ELR (cell line): ENCODE measurements around the gene DCDC2C.

Experiments
- DNase-seq: peaks from one replicate; pipeline ENCODE4 v3.0.0-alpha.2; 2015; ENCODE audit warnings: low read depth

DCDC2C gene

DNA sequence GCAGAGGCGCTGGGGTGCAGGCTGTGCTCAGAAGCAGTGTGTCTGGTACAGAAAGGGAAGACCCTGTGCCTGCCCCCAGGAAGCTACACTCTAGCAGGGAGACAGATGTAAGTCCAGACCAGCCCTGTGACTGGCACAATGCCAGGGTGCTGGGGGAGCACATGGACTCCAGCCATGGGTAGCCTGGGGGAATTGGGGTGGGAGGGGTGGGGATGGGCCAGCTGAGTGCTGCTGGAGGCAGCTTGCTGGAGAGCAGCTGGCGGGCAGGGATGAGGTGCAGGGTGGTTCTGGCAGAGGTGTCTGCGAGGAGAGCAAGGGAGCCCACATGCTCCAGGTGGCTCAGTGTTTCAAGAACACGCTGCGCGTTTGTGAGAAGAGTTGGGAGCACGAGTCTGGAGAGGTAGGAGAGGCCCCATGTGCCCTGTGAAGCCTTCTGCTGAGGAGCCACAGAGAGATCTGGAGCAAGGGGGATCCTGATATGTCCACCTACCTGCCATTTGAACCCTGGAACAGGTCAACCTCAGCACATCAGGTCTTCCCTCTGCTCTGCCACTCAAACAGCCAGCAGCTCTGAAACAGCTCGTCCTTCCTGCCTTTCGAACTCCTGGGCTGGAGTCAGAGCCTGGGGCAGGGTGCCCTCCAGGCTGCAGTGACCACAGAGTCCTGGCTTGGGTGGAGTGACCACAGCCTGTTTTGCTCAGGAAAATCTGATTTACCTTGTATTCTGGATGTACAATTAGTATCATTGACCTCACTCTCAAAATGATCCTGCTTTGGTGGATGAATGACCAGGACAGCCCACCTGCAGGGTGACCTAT is 30.3 kb upstream of the DCDC2C start:
- no peak for DNase-seq

DNA sequence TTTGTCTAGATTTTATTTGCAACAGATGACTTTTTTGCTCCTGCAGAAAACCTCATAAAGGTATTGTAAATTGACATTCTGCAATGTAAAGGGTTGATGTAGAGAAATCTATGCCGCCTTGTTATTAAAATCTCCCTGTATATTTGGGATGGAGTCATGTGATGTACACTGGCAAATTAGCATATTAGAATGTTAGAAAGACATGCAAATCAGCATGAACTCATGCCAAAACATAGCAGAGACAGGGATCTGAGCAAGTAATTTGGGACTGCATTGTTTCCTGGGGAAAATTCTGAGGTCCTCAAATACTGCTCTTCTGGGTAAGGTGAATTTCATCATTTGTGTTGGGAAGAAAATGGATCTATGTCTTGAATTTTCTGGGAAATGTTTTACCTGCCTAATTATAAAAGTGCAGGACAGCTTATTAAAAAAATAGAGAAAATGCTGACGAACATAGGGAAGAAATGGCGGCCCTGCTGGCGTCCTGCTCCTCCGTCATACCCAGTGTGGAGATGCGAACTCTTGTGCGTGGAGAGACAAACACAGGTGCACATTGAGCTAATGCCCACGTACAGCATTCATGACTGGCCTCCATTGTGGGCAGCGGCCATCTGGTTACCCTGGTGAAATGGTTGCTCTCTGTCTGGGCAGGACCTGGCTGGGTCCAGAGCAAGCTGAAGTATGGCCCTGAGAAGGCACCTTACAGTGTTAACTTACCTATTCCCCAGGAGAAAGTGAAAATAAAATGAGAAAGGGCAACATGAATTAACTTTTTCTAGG is 29.1 kb upstream of the DCDC2C start:
- DNase-seq, result no peak

DNA sequence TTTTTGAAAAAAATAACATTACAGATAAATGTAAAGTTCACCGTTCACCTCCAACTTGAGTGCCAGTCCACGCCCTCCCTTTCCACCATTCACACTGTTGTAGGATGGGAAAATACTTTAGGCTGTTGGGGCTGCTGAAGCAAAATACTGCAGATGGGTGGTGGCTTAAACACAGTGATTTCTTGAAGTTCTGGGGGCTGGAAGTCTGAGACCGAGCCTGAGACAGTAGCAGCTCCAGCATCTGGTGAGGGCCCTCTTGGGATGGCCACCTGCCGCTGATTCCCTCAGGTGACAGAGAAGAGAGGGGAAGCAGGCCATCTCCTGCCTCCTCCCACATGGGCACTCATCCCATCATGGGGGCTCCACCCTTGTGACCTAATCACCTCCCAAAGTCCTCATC is 27.7 kb upstream of the DCDC2C start:
- no peak for DNase-seq

DNA sequence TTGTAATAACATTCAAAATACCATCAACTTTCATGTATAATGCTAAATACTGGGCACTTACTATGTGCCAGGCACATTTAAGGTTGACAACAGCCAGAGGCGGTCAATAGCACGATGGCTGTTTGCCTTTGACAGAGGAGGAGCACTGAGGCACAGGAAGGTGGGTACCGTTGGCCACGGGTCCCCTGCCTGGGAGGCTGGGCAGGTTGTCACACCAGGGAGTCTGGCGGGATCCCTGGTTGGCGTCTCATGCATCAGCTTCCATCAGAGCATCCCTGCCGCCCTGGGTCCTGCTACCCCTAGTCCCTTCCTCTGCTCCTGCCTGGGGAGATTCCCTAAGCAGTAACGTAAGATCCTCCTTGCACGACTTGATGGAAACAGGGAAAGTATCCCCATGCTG is 25.9 kb upstream of the DCDC2C start:
- no peak for DNase-seq

DNA sequence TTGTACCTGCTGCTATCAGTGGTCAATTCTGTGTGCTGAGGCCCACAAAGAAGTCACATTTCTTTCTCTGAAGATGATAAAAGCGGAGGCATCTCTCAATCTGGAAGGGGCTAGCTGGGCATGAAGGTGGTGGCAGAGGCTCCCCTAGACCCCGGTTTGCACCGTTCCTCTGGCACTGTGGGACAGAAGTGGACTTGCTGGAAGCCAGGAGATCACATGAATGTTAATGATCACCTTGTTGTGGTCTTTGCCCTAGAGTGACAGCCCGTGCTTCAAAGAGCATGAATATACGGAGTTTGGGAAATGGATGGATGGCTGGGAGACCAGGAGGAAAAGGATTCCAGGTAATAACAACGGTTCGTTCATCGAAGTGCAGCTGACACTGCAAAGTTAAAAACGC is 25.2 kb upstream of the DCDC2C start:
- no peak for DNase-seq

DNA sequence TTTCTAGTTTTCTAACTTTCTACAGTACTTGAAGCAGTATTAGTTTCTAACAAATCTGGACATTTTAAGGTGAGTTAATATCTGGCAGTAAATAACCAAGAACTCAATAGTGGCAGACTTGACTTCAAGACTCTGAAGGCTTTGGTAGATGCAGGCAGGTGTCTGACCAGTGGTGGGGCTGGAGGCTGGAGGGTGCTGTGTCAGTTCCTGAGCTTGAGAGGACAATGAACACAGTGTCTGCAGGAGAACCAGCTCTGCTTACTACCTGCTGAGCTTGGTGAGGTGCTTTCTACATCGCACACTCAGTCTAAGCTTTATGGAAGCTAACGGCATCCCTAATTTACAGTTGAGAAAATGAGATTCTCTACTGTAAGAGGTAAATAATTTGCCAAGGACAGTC is 24.2 kb upstream of the DCDC2C start:
- DNase-seq, result no peak

DNA sequence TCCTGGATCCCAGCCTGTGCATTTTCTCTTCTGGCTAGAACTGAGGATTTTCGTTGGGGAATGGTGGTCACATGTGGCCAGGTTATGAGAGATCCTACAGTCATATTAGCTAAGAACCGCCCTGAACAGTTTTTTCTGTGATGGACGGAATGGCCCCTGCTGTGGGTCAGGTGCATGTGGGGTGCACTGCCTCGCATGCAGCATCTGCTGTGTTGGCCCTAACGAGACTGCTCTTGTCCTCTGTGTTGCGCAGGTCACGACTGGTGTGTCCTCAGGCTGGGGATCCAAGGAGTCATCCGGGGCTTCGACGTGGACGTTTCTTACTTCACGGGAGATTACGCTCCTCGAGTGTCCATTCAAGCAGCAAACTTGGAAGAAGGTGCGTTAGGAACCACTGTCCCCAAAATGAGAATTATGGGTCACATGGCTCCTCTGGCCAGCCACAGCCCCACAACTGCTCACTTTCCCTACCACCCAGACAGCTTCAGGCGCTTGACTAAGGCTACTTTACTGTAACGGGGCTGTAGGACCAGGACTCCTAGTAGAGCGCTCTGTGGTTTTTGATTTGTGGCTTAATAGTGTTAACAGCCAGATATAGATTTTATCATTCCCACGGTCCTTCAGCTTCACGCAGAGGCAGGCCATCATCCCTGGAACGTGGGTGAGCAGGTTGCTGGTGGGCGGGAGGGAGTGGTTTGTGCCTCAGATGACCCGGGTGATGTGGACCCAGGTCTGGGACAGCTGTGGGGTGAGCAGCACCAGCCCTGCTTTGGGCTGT is 23.6 kb upstream of the DCDC2C start:
- no peak for DNase-seq

DNA sequence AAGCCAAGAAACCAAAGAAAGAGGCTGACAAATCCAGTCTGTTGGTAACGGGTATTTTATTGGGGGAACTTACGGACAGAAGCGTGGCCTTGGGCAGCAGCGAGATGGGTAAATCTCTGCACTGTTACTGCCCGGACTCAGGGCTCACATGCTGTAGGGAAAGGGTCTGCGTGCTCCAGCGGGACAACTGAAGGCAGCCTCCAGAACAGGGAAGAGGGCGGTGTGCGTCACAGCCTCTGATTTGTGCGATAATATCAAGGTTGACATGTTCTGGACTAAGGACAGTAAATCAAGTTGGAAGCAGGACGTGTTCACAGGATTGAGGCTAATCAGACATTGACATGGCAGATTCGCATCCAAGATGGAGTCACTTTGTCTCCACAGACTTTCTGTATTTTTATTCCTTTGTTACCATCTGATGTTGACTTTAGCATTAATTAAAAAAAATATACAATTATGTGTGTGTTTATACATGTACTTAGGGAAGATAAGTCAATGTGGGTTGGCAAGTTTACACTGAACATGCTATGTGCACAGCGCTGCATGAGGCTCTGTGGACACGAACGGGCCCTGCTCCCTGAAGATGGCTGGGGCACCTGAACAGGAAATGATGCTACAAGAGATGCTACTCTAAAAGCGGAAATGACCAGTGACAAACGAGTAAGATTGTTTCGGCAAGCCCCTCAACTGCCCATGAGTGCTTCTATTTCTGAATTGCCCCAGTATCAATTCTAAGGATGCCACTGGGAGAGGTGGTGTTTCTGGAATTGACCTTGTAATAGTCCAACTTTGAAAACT is 22.6 kb upstream of the DCDC2C start:
- no peak for DNase-seq

DNA sequence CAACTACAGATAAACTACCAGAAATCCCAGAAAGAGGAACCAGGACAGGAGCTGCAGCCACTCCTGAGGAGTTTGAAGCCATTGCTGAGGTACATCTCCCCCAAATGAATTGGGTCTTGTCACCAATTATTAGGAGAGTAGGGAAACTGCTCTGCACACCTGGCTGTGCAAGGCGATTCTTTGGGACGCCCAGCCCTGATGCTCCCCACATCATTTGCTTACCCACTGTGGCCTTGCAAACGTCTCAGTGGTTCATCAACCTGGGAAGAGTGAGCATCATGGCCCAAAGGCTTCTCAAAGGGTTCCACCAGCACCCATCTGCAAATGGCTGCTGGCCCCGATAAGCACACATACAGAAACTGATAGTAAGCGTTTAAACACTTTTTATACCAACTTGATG is 21.8 kb upstream of the DCDC2C start:
- no peak for DNase-seq

DNA sequence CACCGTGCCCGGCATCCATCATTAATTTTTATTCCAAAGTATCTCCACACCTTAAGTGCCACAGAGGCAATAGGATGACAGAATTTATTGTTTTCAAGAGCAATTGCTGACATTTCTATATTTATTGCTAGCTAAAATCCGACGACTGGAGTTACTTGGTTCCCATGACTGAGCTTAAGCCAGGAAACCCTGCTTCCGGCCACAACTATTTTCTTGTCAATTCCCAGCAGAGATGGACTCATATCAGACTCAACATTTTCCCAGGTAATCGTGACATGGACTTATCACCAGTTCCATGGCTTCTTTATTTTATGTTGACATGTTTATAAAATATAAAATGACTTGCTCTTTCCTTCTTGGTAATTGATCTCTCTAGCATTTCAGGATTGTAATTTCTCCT is 20.6 kb upstream of the DCDC2C start:
- DNase-seq, result no peak

DNA sequence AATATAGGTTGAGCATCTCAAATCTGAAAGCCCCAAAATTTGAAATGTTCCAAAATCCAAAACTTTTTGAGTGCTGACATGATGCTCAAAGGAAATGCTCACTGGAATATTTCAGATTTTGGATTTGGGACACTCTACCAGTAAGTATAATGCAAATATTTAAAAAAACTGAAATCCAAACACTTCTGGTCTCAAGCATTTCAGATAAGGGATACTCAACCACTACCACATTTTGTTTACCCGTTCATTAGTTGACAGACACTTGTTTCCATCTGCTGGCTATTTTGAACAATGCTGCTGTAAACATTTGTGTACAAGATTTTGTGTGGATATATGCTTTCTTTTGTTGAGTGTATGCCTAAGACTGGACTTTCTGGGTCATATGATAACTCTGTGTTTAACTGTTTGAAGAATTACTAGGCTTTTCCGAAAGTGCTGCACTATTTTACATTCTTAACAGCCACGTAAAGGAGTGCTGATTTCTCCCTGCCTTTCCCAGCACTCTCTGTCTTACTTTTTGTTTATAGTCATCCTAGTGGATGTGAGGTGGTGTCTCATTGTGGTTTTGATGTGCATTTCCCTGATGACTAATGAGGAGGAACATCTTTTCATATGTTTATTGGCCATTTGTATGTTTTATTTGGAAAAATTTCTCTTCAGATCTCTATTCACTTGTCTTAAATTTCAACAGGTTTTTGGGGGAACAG is 19.5 kb upstream of the DCDC2C start:
- peak; percentile 40 for DNase-seq

DNA sequence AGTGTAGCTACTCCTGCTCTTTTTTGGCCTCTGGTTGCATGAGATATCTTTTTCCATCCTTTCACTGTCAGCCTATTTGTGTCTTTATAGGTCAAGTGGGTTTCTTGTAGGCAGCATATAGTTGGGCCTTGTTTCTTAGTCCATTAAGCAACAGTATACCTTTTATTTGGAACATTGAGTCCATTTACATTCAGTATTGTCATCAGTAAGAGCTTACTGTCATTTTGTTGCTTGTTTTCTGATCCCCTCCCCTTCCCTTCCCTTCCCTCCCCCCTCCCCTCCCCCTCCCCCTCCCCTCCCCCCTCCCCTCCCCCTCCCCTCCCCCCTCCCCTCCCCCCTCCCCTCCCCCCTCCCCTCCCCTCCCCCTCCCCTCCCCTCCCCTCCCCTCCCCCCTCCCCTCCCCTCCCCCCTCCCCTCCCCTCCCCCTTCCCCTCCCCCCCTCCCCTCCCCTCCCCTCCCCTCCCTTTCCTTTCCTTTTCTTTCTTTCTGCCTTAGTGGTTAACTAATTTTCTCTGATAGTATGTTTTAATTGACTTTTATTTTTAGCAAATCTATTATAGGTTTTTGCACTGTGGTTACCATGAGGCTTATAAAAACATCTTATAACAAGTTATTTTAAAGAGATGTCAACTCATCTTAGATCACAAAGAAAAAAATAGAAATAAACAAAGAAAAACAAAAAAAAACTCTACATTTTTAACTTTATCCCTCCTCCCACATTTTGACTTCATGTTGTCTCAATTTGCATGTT is 13.2 kb upstream of the DCDC2C start:
- DNase-seq, result peak; percentile 1

DNA sequence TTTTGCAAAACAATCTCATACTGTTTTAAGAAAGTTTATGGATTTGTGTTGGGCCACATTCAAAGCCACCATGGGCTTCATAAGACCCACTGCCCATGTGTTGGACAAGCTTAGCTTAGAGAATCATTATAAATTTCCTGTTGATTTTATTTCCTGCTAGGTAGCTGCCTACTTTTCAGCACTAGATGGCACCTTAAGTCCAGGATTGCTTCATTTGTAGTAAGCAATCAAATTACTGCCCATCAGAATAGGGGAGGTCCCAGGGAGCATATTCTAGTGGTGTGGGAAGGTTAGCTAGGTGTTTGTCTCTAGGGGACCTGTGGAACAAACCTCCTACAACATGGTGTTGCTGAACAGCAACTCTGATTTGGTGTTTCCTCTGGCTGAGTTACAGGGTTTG is 11.0 kb upstream of the DCDC2C start:
- peak; percentile 21 for DNase-seq

DNA sequence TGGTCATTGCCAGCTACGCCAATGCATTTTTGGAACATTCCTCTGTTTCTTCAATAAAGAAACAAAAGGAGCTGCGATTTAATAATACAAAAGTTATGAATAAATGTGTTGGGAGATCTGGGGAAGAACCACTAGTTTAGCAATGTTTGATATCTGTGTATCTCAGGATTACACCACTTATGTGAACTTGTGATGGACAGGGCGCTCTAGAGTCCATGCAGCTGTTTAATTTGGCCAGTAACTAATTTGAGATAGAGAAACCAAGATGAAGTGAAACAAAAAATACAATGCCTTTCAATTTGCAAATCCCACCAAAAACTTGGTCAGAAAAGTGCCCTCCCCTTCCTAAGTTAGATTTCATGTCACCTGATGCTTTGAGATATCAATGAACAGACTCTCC is 6.8 kb upstream of the DCDC2C start:
- no peak for DNase-seq

DNA sequence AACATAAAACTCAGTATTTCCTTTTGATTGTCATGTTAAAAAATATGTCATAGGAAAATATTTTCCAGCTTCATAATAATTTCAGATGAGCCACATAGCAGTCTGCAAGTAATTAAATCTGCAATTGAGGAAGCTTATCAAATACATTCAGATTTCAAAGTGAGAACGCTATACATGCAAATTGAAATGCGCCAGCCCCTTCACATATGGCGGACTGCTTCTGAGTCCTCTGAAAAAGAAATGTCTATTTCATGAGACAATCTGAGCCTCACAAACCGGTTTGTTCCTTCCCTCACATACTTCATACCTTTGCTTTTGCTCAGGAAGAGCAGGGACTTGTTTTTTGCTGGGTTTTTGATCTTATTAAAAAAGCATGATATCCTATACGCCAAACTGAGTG is 2.3 kb upstream of the DCDC2C start:
- DNase-seq, result no peak

DNA sequence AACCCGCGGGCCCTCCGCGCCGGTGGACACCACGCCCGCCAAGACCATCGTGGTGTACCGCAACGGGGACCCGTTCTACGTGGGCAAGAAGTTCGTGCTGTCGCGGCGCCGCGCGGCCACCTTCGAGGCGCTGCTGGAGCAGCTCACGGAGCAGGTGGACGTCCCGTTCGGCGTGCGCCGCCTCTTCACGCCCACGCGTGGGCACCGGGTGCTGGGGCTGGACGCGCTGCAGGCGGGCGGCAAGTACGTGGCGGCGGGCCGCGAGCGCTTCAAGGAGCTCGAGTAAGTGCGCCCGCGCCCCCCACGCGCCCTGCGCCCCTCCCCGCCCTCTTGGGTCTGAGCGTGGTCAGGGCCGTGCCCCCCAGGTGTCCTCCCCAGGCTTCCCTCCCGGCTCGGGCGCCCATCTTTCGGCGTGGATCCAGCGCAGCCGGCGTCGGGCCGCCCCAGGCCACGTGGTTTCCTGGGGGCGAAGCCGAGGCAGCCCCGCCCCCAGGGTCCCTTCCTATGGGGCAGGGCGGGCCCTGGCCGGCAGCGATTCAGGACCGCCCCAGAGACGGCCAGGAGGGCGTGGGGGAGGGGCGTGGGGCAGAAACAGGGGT is 481 bp downstream of the DCDC2C start:
- DNase-seq, result no peak

DNA sequence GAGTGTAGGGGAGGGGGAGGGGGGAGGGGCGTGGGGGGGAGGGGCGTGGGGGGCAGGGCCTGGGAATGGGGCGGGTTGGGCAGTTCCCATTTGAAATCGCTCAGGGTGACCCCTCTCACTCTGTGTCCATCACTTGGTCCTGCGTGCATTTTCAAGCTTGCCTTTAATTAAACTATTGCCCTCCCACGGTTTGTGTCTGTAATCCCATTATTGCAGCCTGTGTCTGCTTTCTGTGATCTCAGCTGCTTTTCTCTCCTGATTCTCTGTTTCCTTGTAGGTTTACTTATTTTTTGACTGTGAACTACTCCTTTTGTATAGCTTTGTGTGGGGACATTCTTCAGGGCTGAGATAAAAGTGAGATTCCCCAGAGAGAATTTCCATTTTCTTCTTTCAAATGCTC is 1.3 kb downstream of the DCDC2C start:
- no peak for DNase-seq

DNA sequence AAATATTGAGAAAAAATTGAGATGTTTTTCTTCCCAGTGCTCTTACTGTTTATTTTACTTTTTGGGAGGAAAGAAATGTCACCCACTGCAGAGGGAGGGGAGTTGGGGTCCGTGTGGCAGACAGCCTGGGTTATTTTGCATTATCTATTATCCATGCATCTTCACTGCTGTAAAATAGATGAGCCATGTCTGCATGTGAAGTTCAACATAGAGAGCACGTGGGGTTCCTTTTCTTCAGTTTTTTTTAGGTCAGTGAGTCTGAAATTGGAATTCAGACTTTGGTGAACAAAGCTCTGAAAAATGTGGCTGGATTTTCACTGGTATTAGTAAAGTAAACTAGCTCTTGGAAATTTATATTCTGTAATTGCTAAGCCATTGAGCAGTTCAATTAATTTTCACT is 2.4 kb downstream of the DCDC2C start:
- DNase-seq, result no peak

DNA sequence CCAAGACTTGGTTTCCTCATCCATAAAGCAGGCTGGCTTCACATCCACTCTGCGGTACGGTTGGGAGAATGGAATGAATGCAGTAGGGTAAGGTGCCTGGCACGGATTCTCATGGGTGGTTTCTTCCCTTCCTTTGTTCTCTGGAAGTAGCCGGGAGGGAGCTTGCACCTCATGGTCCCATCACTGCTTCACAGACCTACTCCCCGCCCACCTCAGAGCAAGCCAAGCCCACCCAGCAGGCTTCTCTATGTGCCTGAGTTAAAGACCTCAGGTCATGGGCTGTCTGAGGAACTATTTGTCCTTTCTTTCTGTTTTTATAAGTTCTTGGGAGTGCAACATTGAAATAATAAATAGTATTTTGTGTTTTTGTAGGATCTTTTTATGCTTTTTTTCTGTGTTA is 3.5 kb downstream of the DCDC2C start:
- DNase-seq, result no peak

DNA sequence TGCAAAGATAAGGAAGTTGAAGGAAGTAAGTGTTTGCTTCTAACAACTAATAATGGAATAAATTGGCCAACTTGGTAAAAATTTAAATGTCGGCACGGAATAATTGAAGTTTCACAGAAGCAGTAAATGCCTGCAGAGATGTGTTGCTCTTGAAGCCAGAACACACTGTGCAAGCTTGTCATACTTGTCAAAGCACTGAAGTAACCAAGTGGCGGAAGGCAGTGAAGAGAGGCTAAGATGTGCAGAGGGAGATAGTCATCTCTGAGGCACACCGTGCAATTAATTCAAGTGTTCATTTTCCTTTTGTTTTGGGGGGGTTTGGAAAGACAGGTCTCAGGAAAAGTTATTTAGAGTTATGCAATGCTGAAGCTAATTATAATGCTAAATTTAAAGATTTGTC is 5.2 kb downstream of the DCDC2C start:
- DNase-seq, result no peak
